A549 (cell line): ENCODE data around the gene CDC42BPB.

Experiments
- BCL3 ChIP-seq: fragments of >200 bp; sonication (Bioruptor Twin); formaldehyde crosslinking; IDR thresholded peaks from 3 replicates; pipeline ENCODE4 v1.6.1; 2016
- MAZ ChIP-seq: fragments of 150-350 bp; IDR thresholded peaks from 2 replicates; pipeline ENCODE4 v1.6.1; 2014; ENCODE audit warnings: antibody characterized with exemption, low read depth, low read length, borderline replicate concordance
- POLR2A ChIP-seq: IDR thresholded peaks from 2 replicates; pipeline ENCODE4 v1.6.1; 2012; ENCODE audit warnings: mild to moderate bottlenecking, low read length
- RAD21 ChIP-seq, 2 experiments: fragments of >200 bp in 1 of 2; sonication (Bioruptor Twin) in 1 of 2; formaldehyde crosslinking in 1 of 2; IDR thresholded peaks in 1 of 2; conservative IDR thresholded peaks in 1 of 2; 2 replicates in 1 of 2; 3 replicates in 1 of 2; pipeline ENCODE4 v1.6.1; 2012 to 2018; ENCODE audit warnings: inconsistent platforms in 1 of 2
- RFX5 ChIP-seq: fragments of 450-650 bp; IDR thresholded peaks from 2 replicates; pipeline ENCODE4 v1.7.1; 2014; ENCODE audit warnings: antibody characterized with exemption, mild to moderate bottlenecking, moderate library complexity
- SMC3 ChIP-seq: fragments of >200 bp; sonication (Bioruptor Twin); formaldehyde crosslinking; IDR thresholded peaks from 3 replicates; pipeline ENCODE4 v1.6.1; 2018; ENCODE audit warnings: inconsistent platforms
- USF2 ChIP-seq: fragments of 450-650 bp; IDR thresholded peaks from 2 replicates; pipeline ENCODE4 v1.6.1; 2014; ENCODE audit warnings: antibody characterized with exemption
- TF ChIP-seq, protein P1 (sequence below): IDR thresholded peaks from 2 replicates; pipeline ENCODE4 v1.6.1; 2012
- TF ChIP-seq, protein P2 (sequence below): fragments of >200 bp; sonication (Bioruptor Twin); formaldehyde crosslinking; IDR thresholded peaks from 3 replicates; pipeline ENCODE4 v1.5.1; 2016

DNA sequence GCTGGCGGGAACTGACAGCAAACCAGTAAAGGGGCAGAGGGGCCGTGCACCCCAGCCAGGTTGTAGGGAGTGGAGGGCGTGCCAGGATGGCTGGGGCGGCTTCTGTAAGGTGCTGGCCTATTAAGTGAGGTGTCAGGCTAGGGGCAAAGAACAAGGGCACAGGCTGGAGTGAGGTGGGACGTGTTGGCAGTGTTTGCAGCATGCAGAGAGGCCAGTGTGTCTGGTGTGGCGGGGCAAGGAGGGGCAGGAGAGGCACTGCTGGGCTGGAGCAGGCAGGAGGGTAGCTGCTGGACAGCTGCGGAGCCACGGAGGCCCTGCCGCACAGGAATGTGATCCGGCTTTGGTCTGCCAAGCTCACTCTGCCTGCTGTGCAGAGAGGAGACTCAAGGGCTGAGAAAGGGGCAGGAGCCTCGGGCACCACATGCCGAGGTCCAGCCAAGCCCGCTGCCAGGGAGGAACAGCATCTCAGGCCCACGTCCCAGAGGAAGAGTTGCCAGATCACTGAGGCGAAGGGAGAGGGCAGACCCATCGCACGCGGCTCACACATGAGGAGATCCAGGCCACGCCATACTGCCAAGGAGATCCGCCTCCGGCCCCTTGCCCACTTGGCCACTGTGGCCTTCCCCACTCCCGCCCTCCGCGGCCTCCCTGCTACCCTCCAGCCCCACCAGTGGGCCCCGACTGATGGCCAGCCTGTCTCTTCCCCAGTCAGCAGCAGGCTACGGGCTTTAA, 88.1 kb downstream of the CDC42BPB start:
- TF ChIP-seq, protein P1, sequence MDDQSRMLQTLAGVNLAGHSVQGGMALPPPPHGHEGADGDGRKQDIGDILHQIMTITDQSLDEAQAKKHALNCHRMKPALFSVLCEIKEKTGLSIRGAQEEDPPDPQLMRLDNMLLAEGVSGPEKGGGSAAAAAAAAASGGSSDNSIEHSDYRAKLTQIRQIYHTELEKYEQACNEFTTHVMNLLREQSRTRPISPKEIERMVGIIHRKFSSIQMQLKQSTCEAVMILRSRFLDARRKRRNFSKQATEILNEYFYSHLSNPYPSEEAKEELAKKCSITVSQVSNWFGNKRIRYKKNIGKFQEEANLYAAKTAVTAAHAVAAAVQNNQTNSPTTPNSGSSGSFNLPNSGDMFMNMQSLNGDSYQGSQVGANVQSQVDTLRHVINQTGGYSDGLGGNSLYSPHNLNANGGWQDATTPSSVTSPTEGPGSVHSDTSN: no peak
- no peak for TF ChIP-seq RAD21 (conservative IDR thresholded peaks at IDR 0.05 in 1 of 2, IDR thresholded peaks at IDR 0.05 in 1 of 2)
- no peak for TF ChIP-seq POLR2A
- no peak for TF ChIP-seq RFX5
- no peak for TF ChIP-seq MAZ
- no peak for TF ChIP-seq BCL3
- TF ChIP-seq, protein P2, sequence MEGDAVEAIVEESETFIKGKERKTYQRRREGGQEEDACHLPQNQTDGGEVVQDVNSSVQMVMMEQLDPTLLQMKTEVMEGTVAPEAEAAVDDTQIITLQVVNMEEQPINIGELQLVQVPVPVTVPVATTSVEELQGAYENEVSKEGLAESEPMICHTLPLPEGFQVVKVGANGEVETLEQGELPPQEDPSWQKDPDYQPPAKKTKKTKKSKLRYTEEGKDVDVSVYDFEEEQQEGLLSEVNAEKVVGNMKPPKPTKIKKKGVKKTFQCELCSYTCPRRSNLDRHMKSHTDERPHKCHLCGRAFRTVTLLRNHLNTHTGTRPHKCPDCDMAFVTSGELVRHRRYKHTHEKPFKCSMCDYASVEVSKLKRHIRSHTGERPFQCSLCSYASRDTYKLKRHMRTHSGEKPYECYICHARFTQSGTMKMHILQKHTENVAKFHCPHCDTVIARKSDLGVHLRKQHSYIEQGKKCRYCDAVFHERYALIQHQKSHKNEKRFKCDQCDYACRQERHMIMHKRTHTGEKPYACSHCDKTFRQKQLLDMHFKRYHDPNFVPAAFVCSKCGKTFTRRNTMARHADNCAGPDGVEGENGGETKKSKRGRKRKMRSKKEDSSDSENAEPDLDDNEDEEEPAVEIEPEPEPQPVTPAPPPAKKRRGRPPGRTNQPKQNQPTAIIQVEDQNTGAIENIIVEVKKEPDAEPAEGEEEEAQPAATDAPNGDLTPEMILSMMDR: no peak
- no peak for TF ChIP-seq SMC3
- no peak for TF ChIP-seq USF2
